DND-41 (cell line): ENCODE data around the gene NPRL2.

ENCODE experiments used
- ATAC-seq: fragments of 200-7000 bp; cut with Tn5 transposase; 3 replicates; pipeline ENCODE4 v1.9.1; 2021; ENCODE audit warnings: low read depth; ENCODE audit not compliant: insufficient read depth
- DNase-seq: peaks from one replicate; pipeline ENCODE4 v3.0.0-alpha.2; 2020
- H2AFZ ChIP-seq: 2 replicates; pipeline ENCODE4 v1.6.0; 2012; ENCODE audit warnings: low read depth, low read length
- H3K27ac ChIP-seq: 2 replicates; pipeline ENCODE4 v1.5.1; 2012; ENCODE audit warnings: low read length, inconsistent platforms
- H3K27me3 ChIP-seq: fragments of 200-600 bp; sonication (generic); 2 replicates; pipeline ENCODE4 v1.6.0; 2012; ENCODE audit warnings: low read length, mild to moderate bottlenecking, inconsistent platforms; ENCODE audit not compliant: insufficient read depth, poor library complexity
- H3K36me3 ChIP-seq: 2 replicates; pipeline ENCODE4 v1.5.1; 2012; ENCODE audit warnings: low read length, inconsistent platforms; ENCODE audit not compliant: insufficient read depth
- H3K4me1 ChIP-seq: 2 replicates; pipeline ENCODE4 v1.5.1; 2012; ENCODE audit warnings: mild to moderate bottlenecking, low read length; ENCODE audit not compliant: insufficient read depth
- H3K4me2 ChIP-seq: 2 replicates; pipeline ENCODE4 v1.6.0; 2012; ENCODE audit warnings: mild to moderate bottlenecking, moderate library complexity, low read length, inconsistent platforms; ENCODE audit not compliant: insufficient read depth
- H3K4me3 ChIP-seq, 2 experiments: fragments of 200-600 bp in 1 of 2; shearing (Covaris generic) in 1 of 2; 2 replicates each; pipeline ENCODE4 v1.5.1; 2012 to 2016; ENCODE audit warnings: inconsistent platforms in 2 of 2, low read length in 2 of 2, mild to moderate bottlenecking in 2 of 2, low read depth in 1 of 2, moderate library complexity in 1 of 2
- H3K79me2 ChIP-seq: 2 replicates; pipeline ENCODE4 v1.6.0; 2012; ENCODE audit warnings: low read length, inconsistent platforms; ENCODE audit not compliant: insufficient read depth
- H3K9ac ChIP-seq: 2 replicates; pipeline ENCODE4 v1.6.0; 2012; ENCODE audit warnings: low read depth, mild to moderate bottlenecking, inconsistent platforms, low read length, moderate library complexity
- H3K9me3 ChIP-seq: 2 replicates; pipeline ENCODE4 v1.5.1; 2012; ENCODE audit warnings: low read length, moderate library complexity, mild to moderate bottlenecking, inconsistent platforms; ENCODE audit not compliant: insufficient read depth, severe bottlenecking
- H4K20me1 ChIP-seq: 2 replicates; pipeline ENCODE4 v1.6.0; 2012; ENCODE audit warnings: low read length; ENCODE audit not compliant: insufficient read depth
- CTCF ChIP-seq: IDR thresholded peaks from 2 replicates; pipeline ENCODE4 v1.5.1; 2012; ENCODE audit warnings: borderline replicate concordance, low read length, moderate library complexity, mild to moderate bottlenecking; ENCODE audit not compliant: poor library complexity, severe bottlenecking; ENCODE audit errors: extremely low read depth
- EZH2 ChIP-seq: IDR thresholded peaks from 3 replicates; pipeline ENCODE4 v1.6.1; 2012; ENCODE audit warnings: borderline replicate concordance, low read depth, mild to moderate bottlenecking, moderate library complexity, low read length, inconsistent platforms; ENCODE audit not compliant: severe bottlenecking

The NPRL2 gene

DNA sequence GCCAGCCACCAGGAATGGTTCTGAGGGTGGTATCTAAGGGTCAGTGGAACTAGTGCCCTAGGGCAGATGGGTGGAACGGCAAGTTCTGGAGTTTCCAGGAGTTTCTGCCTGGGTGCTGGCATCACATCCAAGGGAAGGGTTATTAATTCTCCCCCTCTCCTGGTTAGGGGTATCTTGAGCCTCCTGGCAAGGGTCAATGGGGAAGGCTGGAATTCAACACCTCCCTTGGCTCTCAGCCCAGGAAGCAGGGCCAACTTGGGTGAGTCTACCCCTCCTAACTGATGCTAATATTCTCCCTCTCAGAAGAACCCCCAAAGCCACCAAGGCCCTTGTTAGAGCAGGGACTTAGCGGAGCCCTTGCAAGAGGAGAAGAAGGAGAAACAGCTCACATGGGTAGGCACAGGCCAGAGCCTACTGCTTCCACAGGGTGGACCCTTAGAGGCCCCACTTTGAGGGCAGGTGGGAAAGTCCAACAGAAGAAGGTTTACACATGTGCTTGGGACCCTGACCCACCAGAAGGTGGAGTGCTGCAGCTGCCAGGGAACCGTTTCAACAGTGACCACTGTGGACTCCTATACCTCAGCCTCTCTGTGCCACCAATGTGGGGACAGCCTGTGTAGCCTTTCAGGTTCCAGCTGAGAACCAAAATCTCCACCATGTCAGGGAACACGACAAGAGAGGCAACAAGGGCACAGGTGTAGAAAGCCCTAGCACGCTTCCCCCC lies 5.4 kb upstream of the NPRL2 start:
- peaks cover 55% of the 10 kb centered on the region for H3K4me1 ChIP-seq
- H3K4me2 ChIP-seq, result peak overlapping the region; percentile 98
- H4K20me1 ChIP-seq, result peaks cover 57% of the 10 kb centered on the region
- H3K27me3 ChIP-seq, result no peaks in the 10 kb centered on the region
- H3K27ac ChIP-seq, result no peak overlapping the region
- TF ChIP-seq CTCF (no peak), EZH2 (no peak)
- no peak overlapping the region; the same call in 1 of the 2 replicates for H3K9ac ChIP-seq
- H3K79me2 ChIP-seq, result peaks cover 64% of the 10 kb centered on the region
- H2AFZ ChIP-seq, result no peak overlapping the region
- DNase-seq (no peak), ATAC-seq (no peak)
- no peaks in the 10 kb centered on the region for H3K9me3 ChIP-seq
- H3K4me3 ChIP-seq, result peak overlapping the region in 1 of 2 experiments; percentile 67; a peak in 1 of 4 replicates
- H3K36me3 ChIP-seq, result peaks cover 67% of the 10 kb centered on the region

GRCh38 chr3:50354850-50355249 lies 4.3 kb upstream of the NPRL2 start:
- H2AFZ ChIP-seq, result no peak overlapping the region
- H3K36me3 ChIP-seq, result peaks cover 67% of the 10 kb centered on the region
- H4K20me1 ChIP-seq, result peaks cover 57% of the 10 kb centered on the region
- peaks cover 72% of the 10 kb centered on the region for H3K79me2 ChIP-seq
- H3K9me3 ChIP-seq, result no peaks in the 10 kb centered on the region
- no peak overlapping the region for H3K4me2 ChIP-seq
- ATAC-seq (no peak), DNase-seq (no peak)
- peaks cover 58% of the 10 kb centered on the region for H3K4me1 ChIP-seq
- no peak overlapping the region for H3K4me3 ChIP-seq
- TF ChIP-seq EZH2, result no peak
- TF ChIP-seq CTCF, result no peak
- no peak overlapping the region for H3K27ac ChIP-seq
- H3K27me3 ChIP-seq, result no peaks in the 10 kb centered on the region
- no peak overlapping the region for H3K9ac ChIP-seq

GRCh38 chr3:50354186-50354764 lies 3.7 kb upstream of the NPRL2 start:
- H3K4me3 ChIP-seq, result no peak overlapping the region
- no peak overlapping the region for H3K27ac ChIP-seq
- H3K4me2 ChIP-seq, result no peak overlapping the region
- H3K36me3 ChIP-seq, result peaks cover 69% of the 10 kb centered on the region
- peaks cover 57% of the 10 kb centered on the region for H4K20me1 ChIP-seq
- no peak overlapping the region for H3K9ac ChIP-seq
- no peak for TF ChIP-seq CTCF
- TF ChIP-seq EZH2, result no peak
- DNase-seq (no peak), ATAC-seq (no peak)
- no peaks in the 10 kb centered on the region for H3K27me3 ChIP-seq
- H3K4me1 ChIP-seq, result peaks cover 60% of the 10 kb centered on the region
- no peak overlapping the region for H2AFZ ChIP-seq
- peaks cover 77% of the 10 kb centered on the region for H3K79me2 ChIP-seq
- H3K9me3 ChIP-seq, result no peaks in the 10 kb centered on the region
